ENCODE results near the gene NPSR1.

The NPSR1 gene

DNA sequence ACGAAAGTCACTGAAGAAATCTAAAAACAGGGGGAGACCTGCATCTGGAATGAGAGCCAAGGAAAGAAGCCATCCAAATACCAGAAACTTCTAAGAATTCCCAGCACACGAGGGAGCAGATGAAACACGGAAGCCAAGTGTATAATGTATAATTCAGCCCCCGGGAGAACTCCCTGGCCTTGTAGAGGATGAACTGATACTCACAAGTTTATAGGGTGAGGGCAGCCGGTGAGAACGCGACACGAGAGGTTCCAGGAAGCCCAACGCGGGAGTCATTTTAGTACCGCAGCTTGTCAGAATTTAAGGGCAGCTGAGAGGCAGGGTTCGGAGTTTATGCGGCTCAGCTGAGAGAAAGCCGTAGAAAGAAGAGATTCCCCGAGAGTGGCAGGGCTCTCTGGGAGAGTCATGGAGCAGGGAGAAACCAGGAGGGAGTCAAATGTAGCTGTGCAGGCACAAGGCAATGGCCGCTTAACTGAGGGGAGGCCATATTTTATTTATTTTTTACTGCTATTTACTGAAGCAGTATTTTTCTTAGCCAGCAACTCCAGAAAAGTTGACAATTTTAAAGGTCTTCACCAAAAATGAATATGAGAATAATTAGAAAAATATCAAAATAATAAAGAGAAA lies 164.0 kb downstream of the NPSR1 start:
- H3K27me3 ChIP-seq (ENCODE audit: control insufficient read depth, low read length) = no peaks in the 10 kb centered on the region
- no peak for TF ChIP-seq EZH2phosphoT487 (IDR thresholded peaks at IDR 0.05; ENCODE audit: borderline replicate concordance, low read length)
- TF ChIP-seq, protein P1, sequence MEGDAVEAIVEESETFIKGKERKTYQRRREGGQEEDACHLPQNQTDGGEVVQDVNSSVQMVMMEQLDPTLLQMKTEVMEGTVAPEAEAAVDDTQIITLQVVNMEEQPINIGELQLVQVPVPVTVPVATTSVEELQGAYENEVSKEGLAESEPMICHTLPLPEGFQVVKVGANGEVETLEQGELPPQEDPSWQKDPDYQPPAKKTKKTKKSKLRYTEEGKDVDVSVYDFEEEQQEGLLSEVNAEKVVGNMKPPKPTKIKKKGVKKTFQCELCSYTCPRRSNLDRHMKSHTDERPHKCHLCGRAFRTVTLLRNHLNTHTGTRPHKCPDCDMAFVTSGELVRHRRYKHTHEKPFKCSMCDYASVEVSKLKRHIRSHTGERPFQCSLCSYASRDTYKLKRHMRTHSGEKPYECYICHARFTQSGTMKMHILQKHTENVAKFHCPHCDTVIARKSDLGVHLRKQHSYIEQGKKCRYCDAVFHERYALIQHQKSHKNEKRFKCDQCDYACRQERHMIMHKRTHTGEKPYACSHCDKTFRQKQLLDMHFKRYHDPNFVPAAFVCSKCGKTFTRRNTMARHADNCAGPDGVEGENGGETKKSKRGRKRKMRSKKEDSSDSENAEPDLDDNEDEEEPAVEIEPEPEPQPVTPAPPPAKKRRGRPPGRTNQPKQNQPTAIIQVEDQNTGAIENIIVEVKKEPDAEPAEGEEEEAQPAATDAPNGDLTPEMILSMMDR (IDR thresholded peaks at IDR 0.05; ENCODE audit: low read depth, low read length, poor library complexity, severe bottlenecking) = no peak
- H3K9me3 ChIP-seq (ENCODE audit: control insufficient read depth, insufficient read depth, low read length) = no peaks in the 10 kb centered on the region
- H3K36me3 ChIP-seq (ENCODE audit: control insufficient read depth, low read length) = no peaks in the 10 kb centered on the region
- no peaks in the 10 kb centered on the region for H3F3A ChIP-seq (ENCODE audit: control insufficient read depth, insufficient read depth)
- H3K4me2 ChIP-seq (ENCODE audit: low read length) = no peak overlapping the region
- H3K4me3 ChIP-seq (ENCODE audit: low read length) = no peak overlapping the region
- H3K9me2 ChIP-seq (replicated peaks; ENCODE audit: control insufficient read depth, low read length) = no peaks in the 10 kb centered on the region
- no peak overlapping the region for H3K27ac ChIP-seq (ENCODE audit: low read depth, low read length)
- H4K20me1 ChIP-seq (ENCODE audit: control insufficient read depth, insufficient read depth, low read depth, low read length) = no peaks in the 10 kb centered on the region
- H3K79me2 ChIP-seq (ENCODE audit: control insufficient read depth, low read length) = no peaks in the 10 kb centered on the region
- no peaks in the 10 kb centered on the region for H3K4me1 ChIP-seq (ENCODE audit: control insufficient read depth, low read length)

DNA sequence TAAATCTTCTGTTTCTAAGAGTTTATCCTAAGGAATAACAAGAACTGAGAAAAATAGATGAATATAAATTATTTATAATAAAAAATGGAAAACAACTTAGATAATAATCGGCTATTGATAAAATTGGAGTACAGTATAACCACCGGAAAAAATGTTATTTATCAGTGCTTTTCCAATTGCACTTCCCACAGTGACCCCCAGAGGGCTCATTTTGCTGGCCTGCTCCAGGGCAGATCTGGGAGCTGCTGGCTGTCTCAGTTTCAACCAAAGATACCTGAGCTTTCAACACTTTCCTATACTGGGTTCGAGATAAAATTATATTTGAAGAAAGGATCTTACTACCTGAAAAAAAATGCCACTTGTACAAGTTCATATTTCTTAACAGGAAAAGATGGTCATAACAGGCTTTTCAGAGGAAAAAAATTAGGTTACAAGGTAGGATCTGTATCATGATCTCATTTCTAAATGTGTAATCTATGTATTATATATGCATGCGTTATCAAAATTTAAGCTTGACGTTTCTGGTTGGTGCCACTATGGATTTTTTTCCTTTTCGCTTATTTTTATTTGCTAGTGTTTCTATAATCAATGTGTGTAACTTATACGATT lies 165.7 kb downstream of the NPSR1 start:
- H3K27me3 ChIP-seq (ENCODE audit: control insufficient read depth, low read length) = no peaks in the 10 kb centered on the region
- no peaks in the 10 kb centered on the region for H3F3A ChIP-seq (ENCODE audit: control insufficient read depth, insufficient read depth)
- TF ChIP-seq EZH2phosphoT487 (IDR thresholded peaks at IDR 0.05; ENCODE audit: borderline replicate concordance, low read length) = no peak
- TF ChIP-seq, protein P1 (IDR thresholded peaks at IDR 0.05; ENCODE audit: low read depth, low read length, poor library complexity, severe bottlenecking) = peak; percentile 81
- no peaks in the 10 kb centered on the region for H3K4me1 ChIP-seq (ENCODE audit: control insufficient read depth, low read length)
- H3K79me2 ChIP-seq (ENCODE audit: control insufficient read depth, low read length) = no peaks in the 10 kb centered on the region
- no peaks in the 10 kb centered on the region for H4K20me1 ChIP-seq (ENCODE audit: control insufficient read depth, insufficient read depth, low read depth, low read length)
- no peak overlapping the region for H3K27ac ChIP-seq (ENCODE audit: low read depth, low read length)
- H3K9me3 ChIP-seq (ENCODE audit: control insufficient read depth, insufficient read depth, low read length) = no peaks in the 10 kb centered on the region
- H3K36me3 ChIP-seq (ENCODE audit: control insufficient read depth, low read length) = no peaks in the 10 kb centered on the region
- H3K4me2 ChIP-seq (ENCODE audit: low read length) = no peak overlapping the region
- no peaks in the 10 kb centered on the region for H3K9me2 ChIP-seq (replicated peaks; ENCODE audit: control insufficient read depth, low read length)
- H3K4me3 ChIP-seq (ENCODE audit: low read length) = no peak overlapping the region

DNA sequence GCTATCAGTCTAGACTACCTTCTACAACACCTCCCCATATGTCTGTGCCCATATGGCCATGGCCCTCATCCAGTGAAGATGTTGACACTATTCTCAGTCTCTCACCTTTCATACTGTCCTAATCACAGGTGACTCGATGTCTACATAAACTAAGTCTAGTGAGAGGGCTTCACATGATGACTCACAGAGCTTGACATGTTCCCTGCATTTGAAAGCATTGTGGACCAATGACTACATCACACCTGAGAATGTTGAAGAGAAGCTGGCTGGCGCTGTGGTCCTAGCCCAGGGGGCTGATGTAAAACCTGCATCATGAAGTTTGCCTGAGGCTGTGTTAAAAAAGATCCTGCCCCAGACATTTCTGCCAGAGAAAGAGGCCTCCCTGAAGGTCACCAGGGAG lies 167.2 kb downstream of the NPSR1 start:
- H3K4me2 ChIP-seq (ENCODE audit: low read length) = no peak overlapping the region
- TF ChIP-seq, protein P1 (IDR thresholded peaks at IDR 0.05; ENCODE audit: low read depth, low read length, poor library complexity, severe bottlenecking) = no peak
- no peak for TF ChIP-seq EZH2phosphoT487 (IDR thresholded peaks at IDR 0.05; ENCODE audit: borderline replicate concordance, low read length)

More for the DNA sequence above, 167.2 kb downstream of the NPSR1 start:
- Histone ChIP-seq H3K27me3 (ENCODE audit: control insufficient read depth, low read length) (no peaks in the 10 kb centered on the region), H3K36me3 (ENCODE audit: control insufficient read depth, low read length) (no peaks in the 10 kb centered on the region), H3K4me1 (ENCODE audit: control insufficient read depth, low read length) (no peaks in the 10 kb centered on the region), H3K9me2 (replicated peaks; ENCODE audit: control insufficient read depth, low read length) (no peaks in the 10 kb centered on the region), H3K4me3 (ENCODE audit: low read length) (no peak overlapping the region), H3F3A (ENCODE audit: control insufficient read depth, insufficient read depth) (no peaks in the 10 kb centered on the region), H3K79me2 (ENCODE audit: control insufficient read depth, low read length) (no peaks in the 10 kb centered on the region), H3K27ac (ENCODE audit: low read depth, low read length) (no peak overlapping the region), H4K20me1 (ENCODE audit: control insufficient read depth, insufficient read depth, low read depth, low read length) (no peaks in the 10 kb centered on the region), H3K9me3 (ENCODE audit: control insufficient read depth, insufficient read depth, low read length) (no peaks in the 10 kb centered on the region)

Measured in DOHH2 (cell line).